Nephron progenitor cell (in vitro differentiated cells): ENCODE measurements around the gene CADM1.

Source experiments
- DNase-seq: peaks from one replicate; pipeline ENCODE4 v3.0.0; 2021
- H3K27ac Mint-ChIP-seq: 2 replicates; pipeline ENCODE4 v1.8.0; 2021; ENCODE audit warnings: mild to moderate bottlenecking, moderate library complexity, mixed read lengths
- H3K27me3 Mint-ChIP-seq: 2 replicates; pipeline ENCODE4 v1.8.0; 2021; ENCODE audit warnings: mild to moderate bottlenecking, low read depth, mixed read lengths; ENCODE audit not compliant: poor library complexity
- H3K36me3 Mint-ChIP-seq: 2 replicates; pipeline ENCODE4 v1.8.0; 2021; ENCODE audit warnings: low read depth, mixed read lengths
- H3K4me1 Mint-ChIP-seq: 2 replicates; pipeline ENCODE4 v1.8.0; 2021; ENCODE audit warnings: mixed read lengths
- H3K4me3 Mint-ChIP-seq: 2 replicates; pipeline ENCODE4 v1.8.0; 2021; ENCODE audit warnings: mild to moderate bottlenecking, moderate library complexity, mixed read lengths
- H3K9me3 Mint-ChIP-seq: 2 replicates; pipeline ENCODE4 v1.8.0; 2021; ENCODE audit warnings: mild to moderate bottlenecking, moderate library complexity, mixed read lengths
- CTCF ChIP-seq: fragments of 200-600 bp; sonication (generic); IDR thresholded peaks from 2 replicates; pipeline ENCODE4 v1.5.0; 2021; ENCODE audit warnings: antibody characterized with exemption

Gene CADM1

GRCh38 chr11:115504276-115505158 lies at the start of gene CADM1:
Gene CADM1 (minus strand): TSS chr11:115504415.
- H3K4me3 Mint-ChIP-seq, result peak within 1 kb of the TSS; percentile 97
- peaks cover 15% of the 10 kb centered on the region for H3K4me1 Mint-ChIP-seq
- peaks cover 6% of the 10 kb centered on the region for H3K27me3 Mint-ChIP-seq
- peak; percentile 69 for TF ChIP-seq CTCF
- DNase-seq, result peak; percentile 99
- H3K36me3 Mint-ChIP-seq, result no peaks in the 10 kb centered on the region
- H3K9me3 Mint-ChIP-seq, result no peaks in the 10 kb centered on the region
- H3K27ac Mint-ChIP-seq, result peak within 1 kb of the TSS; percentile 99

- Mint-ChIP-seq H3K4me1 (peaks cover 66% of the 10 kb centered on the region), H3K9me3 (no peaks in the 10 kb centered on the region), H3K27ac (no peak overlapping the region), H3K27me3 (peaks cover 2% of the 10 kb centered on the region), H3K36me3 (no peaks in the 10 kb centered on the region), H3K4me3 (no peak overlapping the region)
- no peak for DNase-seq
- no peak for TF ChIP-seq CTCF
Measured at GRCh38 chr11:115552773-115553438, 48.7 kb upstream of the CADM1 start.

GRCh38 chr11:115552151-115552772 lies 48.0 kb upstream of the CADM1 start:
- Mint-ChIP-seq H3K4me3 (no peak overlapping the region), H3K36me3 (no peaks in the 10 kb centered on the region), H3K27ac (no peak overlapping the region), H3K27me3 (peaks cover 2% of the 10 kb centered on the region), H3K4me1 (peaks cover 64% of the 10 kb centered on the region), H3K9me3 (no peaks in the 10 kb centered on the region)
- DNase-seq, result no peak
- no peak for TF ChIP-seq CTCF

GRCh38 chr11:115550291-115551059 lies 46.3 kb upstream of the CADM1 start:
- peaks cover 2% of the 10 kb centered on the region for H3K27me3 Mint-ChIP-seq
- DNase-seq, result no peak
- peaks cover 46% of the 10 kb centered on the region for H3K4me1 Mint-ChIP-seq
- no peak overlapping the region for H3K4me3 Mint-ChIP-seq
- H3K9me3 Mint-ChIP-seq, result no peaks in the 10 kb centered on the region
- H3K36me3 Mint-ChIP-seq, result no peaks in the 10 kb centered on the region
- H3K27ac Mint-ChIP-seq, result peak overlapping the region; percentile 6
- TF ChIP-seq CTCF, result no peak

- Mint-ChIP-seq H3K4me3 (no peak overlapping the region), H3K27me3 (peaks cover 2% of the 10 kb centered on the region), H3K27ac (no peak overlapping the region), H3K9me3 (no peaks in the 10 kb centered on the region), H3K4me1 (peaks cover 38% of the 10 kb centered on the region), H3K36me3 (no peaks in the 10 kb centered on the region)
- TF ChIP-seq CTCF, result no peak
- no peak for DNase-seq
Measured at GRCh38 chr11:115548878-115549528, 44.8 kb upstream of the CADM1 start.
